Upper lobe of left lung (tissue), 4 donors: Measurements from ENCODE around the gene C3orf85.

Source experiments
- EP300 ChIP-seq, 4 donors: sonication (generic); formaldehyde crosslinking; IDR thresholded peaks; one replicate each; pipeline ENCODE4 v1.5.1; 2017; ENCODE audit warnings: antibody characterized with exemption in 4 of 4, control low read depth in 2 of 4
- POLR2AphosphoS5 ChIP-seq, 2 donors: sonication (generic); formaldehyde crosslinking; IDR thresholded peaks; one replicate each; pipeline ENCODE4 v1.5.1; 2017; ENCODE audit warnings: antibody characterized with exemption in 2 of 2
- TF ChIP-seq, protein P1 (sequence below), 6 experiments: fragments of 450-650 bp in 4 of 6; fragments of 200-600 bp in 2 of 6; sonication (generic) in 2 of 6; IDR thresholded peaks; one replicate each; pipeline ENCODE4 v1.5.1; 2016 to 2019; ENCODE audit warnings: antibody characterized with exemption in 6 of 6

DNA sequence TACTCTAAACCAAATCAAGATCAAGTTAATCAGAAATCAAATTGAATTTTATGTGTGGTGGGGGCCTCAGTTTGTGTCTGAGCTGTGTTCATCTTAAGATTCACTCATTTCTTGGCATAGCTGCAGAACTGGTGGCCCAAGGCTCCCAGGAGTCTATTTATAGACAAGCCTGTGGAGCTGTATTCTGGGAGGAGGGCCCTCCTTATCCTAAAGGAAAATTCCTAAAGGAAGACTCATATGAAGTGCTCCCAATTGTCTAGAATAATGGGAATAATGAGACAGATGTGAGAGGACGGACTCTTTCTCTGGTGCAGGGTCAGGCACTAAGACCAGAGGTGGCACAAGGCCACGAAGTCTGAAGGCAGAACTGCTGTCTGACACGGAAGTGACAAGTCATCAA lies 38.9 kb downstream of the C3orf85 start:
- TF ChIP-seq, protein P1, sequence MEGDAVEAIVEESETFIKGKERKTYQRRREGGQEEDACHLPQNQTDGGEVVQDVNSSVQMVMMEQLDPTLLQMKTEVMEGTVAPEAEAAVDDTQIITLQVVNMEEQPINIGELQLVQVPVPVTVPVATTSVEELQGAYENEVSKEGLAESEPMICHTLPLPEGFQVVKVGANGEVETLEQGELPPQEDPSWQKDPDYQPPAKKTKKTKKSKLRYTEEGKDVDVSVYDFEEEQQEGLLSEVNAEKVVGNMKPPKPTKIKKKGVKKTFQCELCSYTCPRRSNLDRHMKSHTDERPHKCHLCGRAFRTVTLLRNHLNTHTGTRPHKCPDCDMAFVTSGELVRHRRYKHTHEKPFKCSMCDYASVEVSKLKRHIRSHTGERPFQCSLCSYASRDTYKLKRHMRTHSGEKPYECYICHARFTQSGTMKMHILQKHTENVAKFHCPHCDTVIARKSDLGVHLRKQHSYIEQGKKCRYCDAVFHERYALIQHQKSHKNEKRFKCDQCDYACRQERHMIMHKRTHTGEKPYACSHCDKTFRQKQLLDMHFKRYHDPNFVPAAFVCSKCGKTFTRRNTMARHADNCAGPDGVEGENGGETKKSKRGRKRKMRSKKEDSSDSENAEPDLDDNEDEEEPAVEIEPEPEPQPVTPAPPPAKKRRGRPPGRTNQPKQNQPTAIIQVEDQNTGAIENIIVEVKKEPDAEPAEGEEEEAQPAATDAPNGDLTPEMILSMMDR (IDR thresholded peaks at IDR 0.05) = no peak
- no peak for TF ChIP-seq POLR2AphosphoS5 (IDR thresholded peaks at IDR 0.05)
- TF ChIP-seq EP300 (IDR thresholded peaks at IDR 0.05) = no peak
